HCT116 (cell line): Measurements from ENCODE around the gene ELN. TPM values are rescaled to one million over a fixed set of nuclear protein-coding genes. Genes with fewer than 3 reads are reported as not detected.

Source experiments
- ATAC-seq: fragments of 200-7000 bp; cut with Tn5 transposase; 2 replicates; pipeline ENCODE4 v1.9.1; 2020; ENCODE audit warnings: mild to moderate bottlenecking, moderate library complexity
- BruUV-seq: library from RNA; stranded (reverse); fragments of 400-500 nt; replicated peaks from 2 replicates; lab custom pipeline; 2021; lab: Mats Ljungman, UMichigan
- CTCF ChIA-PET: fragments of 300-600 bp; sonication (Branson Sonifier 250); formaldehyde crosslinking; loops from one replicate; lab custom pipeline; 2021; ENCODE audit warnings: antibody characterized with exemption; lab: Charles Lee
- POLR2A ChIA-PET: fragments of 300-600, 350-600 bp; sonication (Branson Sonifier 250); formaldehyde crosslinking; loops from one replicate; lab custom pipeline; 2021; ENCODE audit warnings: antibody characterized with exemption; lab: Charles Lee
- RAD21 ChIA-PET, 2 experiments: fragments of 300-600 bp; sonication (Branson Sonifier 250); formaldehyde crosslinking; loops; one replicate each; lab custom pipeline; 2023; ENCODE audit warnings: low total read pairs in 2 of 2; ENCODE audit not compliant: uncharacterized antibody in 2 of 2, unreplicated experiment in 2 of 2, low non-redundant PET in 1 of 2; lab: Charles Lee
- DNase-seq: peaks from one replicate; pipeline ENCODE4 v3.0.0-alpha.2; 2010; ENCODE audit warnings: low read depth, low spot score
- H2AFZ ChIP-seq: fragments of 200-600 bp; shearing (Covaris generic), sonication (generic); 2 replicates; pipeline ENCODE4 v1.6.1; 2017; ENCODE audit warnings: low read depth, mixed run types, mixed read lengths, antibody characterized with exemption, low read length; ENCODE audit not compliant: poor library complexity, severe bottlenecking
- H3K27ac ChIP-seq: 2 replicates; pipeline ENCODE4 v1.5.1; 2012; ENCODE audit warnings: low read depth, low read length
- H3K27me3 ChIP-seq: fragments of 200-600 bp; sonication (generic); 2 replicates; pipeline ENCODE4 v1.6.1; 2016; ENCODE audit warnings: mixed run types, low read length, mixed read lengths; ENCODE audit not compliant: insufficient read depth
- H3K36me3 ChIP-seq, 2 experiments: fragments of 200-500 bp in 1 of 2; fragments of 200-600 bp in 1 of 2; sonication (Bioruptor generic) in 1 of 2; sonication (generic) in 1 of 2; 2 replicates each; pipeline versions ENCODE4 v1.5.1 to v1.6.1; 2014 to 2016; ENCODE audit warnings: low read length in 2 of 2, inconsistent platforms in 1 of 2, mixed read lengths in 1 of 2, mixed run types in 1 of 2; ENCODE audit not compliant: insufficient read depth in 2 of 2, control insufficient read depth in 1 of 2
- H3K4me1 ChIP-seq, 2 experiments: fragments of 200-600 bp in 1 of 2; sonication (generic) in 1 of 2; 2 replicates each; pipeline versions ENCODE4 v1.5.1 to v1.6.1; 2012 to 2017; ENCODE audit warnings: low read length in 2 of 2, inconsistent platforms in 1 of 2, mild to moderate bottlenecking in 1 of 2, mixed read lengths in 1 of 2, mixed run types in 1 of 2, moderate library complexity in 1 of 2; ENCODE audit not compliant: insufficient read depth in 2 of 2, control insufficient read depth in 1 of 2
- H3K4me2 ChIP-seq: fragments of 200-600 bp; sonication (generic); 2 replicates; pipeline ENCODE4 v1.6.1; 2017; ENCODE audit warnings: mixed run types, low read length, mixed read lengths
- H3K4me3 ChIP-seq, 2 experiments: fragments of 200-600 bp in 1 of 2; sonication (generic) in 1 of 2; replicated peaks in 1 of 2; 2 replicates each; pipeline ENCODE4 v1.5.1; 2011 to 2016; ENCODE audit warnings: low read length in 2 of 2, control low read depth in 1 of 2, low read depth in 1 of 2, mild to moderate bottlenecking in 1 of 2, mixed read lengths in 1 of 2, mixed run types in 1 of 2
- H3K79me2 ChIP-seq: fragments of 200-600 bp; sonication (generic); 2 replicates; pipeline ENCODE4 v1.6.1; 2017; ENCODE audit warnings: mild to moderate bottlenecking, mixed run types, low read length, moderate library complexity, mixed read lengths; ENCODE audit not compliant: insufficient read depth
- H3K9ac ChIP-seq: fragments of 200-600 bp; sonication (generic); 2 replicates; pipeline ENCODE4 v1.6.1; 2016; ENCODE audit warnings: low read length, mixed read lengths
- H3K9me2 ChIP-seq: fragments of 200-600 bp; sonication (generic), shearing (Covaris generic); 2 replicates; pipeline ENCODE4 v1.6.1; 2017; ENCODE audit warnings: mixed run types, mild to moderate bottlenecking, moderate library complexity; ENCODE audit not compliant: insufficient read depth
- H3K9me3 ChIP-seq, 2 experiments: fragments of 200-500 bp in 1 of 2; fragments of 200-600 bp in 1 of 2; sonication (Bioruptor generic) in 1 of 2; sonication (generic) in 1 of 2; 2 replicates each; pipeline ENCODE4 v1.6.1; 2014 to 2017; ENCODE audit warnings: low read length in 2 of 2, mixed read lengths in 2 of 2, inconsistent platforms in 1 of 2, low read depth in 1 of 2, mild to moderate bottlenecking in 1 of 2, mixed run types in 1 of 2, moderate library complexity in 1 of 2; ENCODE audit not compliant: control insufficient read depth in 1 of 2, insufficient read depth in 1 of 2
- H4K20me1 ChIP-seq: fragments of 200-600 bp; sonication (generic), shearing (Covaris generic); 2 replicates; pipeline ENCODE4 v1.6.1; 2017; ENCODE audit warnings: mixed run types, mild to moderate bottlenecking, moderate library complexity; ENCODE audit not compliant: insufficient read depth
- CBX3 ChIP-seq: IDR thresholded peaks from 2 replicates; pipeline ENCODE4 v1.6.1; 2012; ENCODE audit warnings: low read depth
- EGR1 ChIP-seq: IDR thresholded peaks from 2 replicates; pipeline ENCODE4 v1.6.1; 2012; ENCODE audit warnings: low read depth
- ELF1 ChIP-seq: IDR thresholded peaks from 2 replicates; pipeline ENCODE4 v1.6.1; 2012; ENCODE audit warnings: low read depth, borderline replicate concordance
- EZH2phosphoT487 ChIP-seq: fragments of 200-600 bp; IDR thresholded peaks from 2 replicates; pipeline ENCODE4 v1.6.1; 2018; ENCODE audit warnings: antibody characterized with exemption, borderline replicate concordance
- FOSL1 ChIP-seq: IDR thresholded peaks from 2 replicates; pipeline ENCODE4 v1.6.1; 2012; ENCODE audit warnings: low read depth
- POLR2AphosphoS5 ChIP-seq: IDR thresholded peaks from 2 replicates; pipeline ENCODE4 v1.6.1; 2011; ENCODE audit warnings: mild to moderate bottlenecking, low read depth, low read length, moderate library complexity
- SIN3A ChIP-seq: IDR thresholded peaks from 2 replicates; pipeline ENCODE4 v1.6.1; 2012; ENCODE audit warnings: low read depth
- SRF ChIP-seq: IDR thresholded peaks from 2 replicates; pipeline ENCODE4 v1.6.1; 2012; ENCODE audit warnings: low read depth
- TCF7L2 ChIP-seq: IDR thresholded peaks from 2 replicates; pipeline ENCODE4 v1.7.0; 2011; ENCODE audit warnings: borderline replicate concordance, inconsistent platforms; ENCODE audit not compliant: insufficient read depth, insufficient read length; ENCODE audit errors: extremely low read depth
- ZFX ChIP-seq: fragments of 450-650 bp; IDR thresholded peaks from 2 replicates; pipeline ENCODE4 v1.6.1; 2017
- ZNF274 ChIP-seq: fragments of 200-500 bp; sonication (Bioruptor generic); IDR thresholded peaks from 2 replicates; pipeline ENCODE4 v1.6.1; 2014; ENCODE audit warnings: mild to moderate bottlenecking, low read depth, low read length, inconsistent platforms
- intact Hi-C: fragments of 100-400 bp; cut with micrococcal nuclease; formaldehyde crosslinking; loops from 2 replicates; pipeline ENCODE4 v1.10.0; 2022
- total RNA-seq: library from RNA; stranded (reverse); gene quantifications from one replicate; pipeline ENCODE4 v1.2.1, GENCODE V29; 2021; ENCODE audit not compliant: unreplicated experiment
- TF ChIP-seq, protein P1 (sequence below), 3 experiments: fragments of 200-600 bp in 1 of 3; sonication (generic) in 1 of 3; IDR thresholded peaks in 2 of 3; conservative IDR thresholded peaks in 1 of 3; 2 replicates each; pipeline ENCODE4 v1.5.1; 2012 to 2017; ENCODE audit warnings: low read depth in 2 of 3, low read length in 2 of 3, antibody characterized with exemption in 1 of 3, borderline replicate concordance in 1 of 3, control low read depth in 1 of 3, mild to moderate bottlenecking in 1 of 3, mixed read lengths in 1 of 3, mixed run types in 1 of 3, moderate library complexity in 1 of 3; ENCODE audit not compliant: insufficient read depth in 1 of 3
- TF ChIP-seq, protein P2 (sequence below): IDR thresholded peaks from 2 replicates; pipeline ENCODE4 v1.6.1; 2012
- TF ChIP-seq, protein P3 (sequence below): IDR thresholded peaks from 2 replicates; pipeline ENCODE4 v1.6.1; 2012
- TF ChIP-seq, protein P4 (sequence below): IDR thresholded peaks from 2 replicates; pipeline ENCODE4 v1.6.1; 2012; ENCODE audit warnings: low read depth

The ELN gene
- total RNA-seq, 1 experiment from 2014 or later = 0.17 TPM

DNA sequence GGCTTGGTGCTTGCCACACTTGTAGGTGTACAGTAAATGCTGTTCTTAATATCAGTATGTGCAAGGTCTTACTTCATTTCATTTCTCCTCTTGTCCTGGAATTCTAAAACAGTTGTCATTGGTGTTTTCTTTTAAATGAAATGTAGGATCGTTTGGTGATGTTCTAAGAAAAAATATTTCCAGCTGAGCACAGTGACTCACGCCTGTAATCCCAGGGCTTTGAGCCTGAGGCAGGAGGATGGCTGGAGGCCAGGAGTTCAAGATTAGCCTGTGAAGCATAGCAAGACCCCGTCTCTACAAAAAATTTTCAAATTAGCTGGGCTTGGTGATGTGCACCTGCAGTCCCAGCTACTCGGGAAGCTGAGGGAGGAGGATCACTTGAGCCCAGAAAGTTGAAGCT, 32.6 kb upstream of the ELN start (continued):
- TF ChIP-seq, protein P1, sequence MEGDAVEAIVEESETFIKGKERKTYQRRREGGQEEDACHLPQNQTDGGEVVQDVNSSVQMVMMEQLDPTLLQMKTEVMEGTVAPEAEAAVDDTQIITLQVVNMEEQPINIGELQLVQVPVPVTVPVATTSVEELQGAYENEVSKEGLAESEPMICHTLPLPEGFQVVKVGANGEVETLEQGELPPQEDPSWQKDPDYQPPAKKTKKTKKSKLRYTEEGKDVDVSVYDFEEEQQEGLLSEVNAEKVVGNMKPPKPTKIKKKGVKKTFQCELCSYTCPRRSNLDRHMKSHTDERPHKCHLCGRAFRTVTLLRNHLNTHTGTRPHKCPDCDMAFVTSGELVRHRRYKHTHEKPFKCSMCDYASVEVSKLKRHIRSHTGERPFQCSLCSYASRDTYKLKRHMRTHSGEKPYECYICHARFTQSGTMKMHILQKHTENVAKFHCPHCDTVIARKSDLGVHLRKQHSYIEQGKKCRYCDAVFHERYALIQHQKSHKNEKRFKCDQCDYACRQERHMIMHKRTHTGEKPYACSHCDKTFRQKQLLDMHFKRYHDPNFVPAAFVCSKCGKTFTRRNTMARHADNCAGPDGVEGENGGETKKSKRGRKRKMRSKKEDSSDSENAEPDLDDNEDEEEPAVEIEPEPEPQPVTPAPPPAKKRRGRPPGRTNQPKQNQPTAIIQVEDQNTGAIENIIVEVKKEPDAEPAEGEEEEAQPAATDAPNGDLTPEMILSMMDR (IDR thresholded peaks at IDR 0.05 in 2 of 3, conservative IDR thresholded peaks at IDR 0.05 in 1 of 3; ENCODE audit: borderline replicate concordance in 1 of 3, insufficient read depth in 1 of 3, low read depth in 2 of 3, low read length in 2 of 3) = no peak
- no peak for TF ChIP-seq TCF7L2
- TF ChIP-seq EGR1 = no peak
- no peak for TF ChIP-seq FOSL1
- TF ChIP-seq SIN3A = no peak
- no peak for TF ChIP-seq ZNF274
- TF ChIP-seq, protein P2, sequence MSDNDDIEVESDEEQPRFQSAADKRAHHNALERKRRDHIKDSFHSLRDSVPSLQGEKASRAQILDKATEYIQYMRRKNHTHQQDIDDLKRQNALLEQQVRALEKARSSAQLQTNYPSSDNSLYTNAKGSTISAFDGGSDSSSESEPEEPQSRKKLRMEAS = no peak

DNA sequence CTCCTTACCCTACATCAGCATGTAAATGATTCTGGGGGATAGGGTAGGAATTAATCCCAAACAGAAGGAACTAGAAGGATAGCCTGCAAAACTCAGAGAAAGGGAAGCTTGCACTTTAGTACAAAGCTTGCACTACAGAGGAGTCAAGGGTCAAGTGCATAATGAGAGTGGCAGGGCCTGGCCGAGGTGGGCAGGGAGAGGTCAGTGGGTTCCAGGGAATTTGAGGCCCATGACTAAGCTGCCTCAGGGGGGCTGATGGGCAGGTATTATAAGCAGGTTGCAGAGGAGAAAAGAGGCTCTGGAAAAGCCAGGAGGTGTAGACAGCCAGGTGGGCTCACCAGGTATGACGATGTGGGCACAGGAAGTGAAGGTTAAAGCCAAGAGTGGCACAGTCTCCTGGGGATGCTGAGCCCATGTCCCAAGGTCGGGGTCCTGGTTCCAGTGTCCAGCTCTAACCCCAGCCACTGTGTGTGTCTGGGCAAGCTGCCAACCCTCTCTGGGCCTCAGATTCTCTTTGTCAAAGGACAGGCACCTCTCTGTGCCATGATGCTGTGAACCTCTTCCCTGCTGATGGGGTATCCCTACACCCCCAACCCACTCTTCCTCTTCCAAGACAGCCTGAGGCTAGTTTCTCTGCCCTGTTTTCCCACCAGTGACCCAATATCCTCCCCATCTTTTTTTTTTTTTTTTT, 32.0 kb upstream of the ELN start:
- RAD21 ChIA-PET = no interaction called here
- Histone ChIP-seq H3K79me2 (no peaks in the 10 kb centered on the region), H3K4me3 (no peak overlapping the region), H2AFZ (no peak overlapping the region), H3K9ac (no peak overlapping the region), H3K36me3 (no peaks in the 10 kb centered on the region), H3K9me3 (peaks cover 0 to 7% of the 10 kb centered on the region in 2 experiments; a peak in 1 of 4 replicates), H3K4me1 (peaks cover 0 to 5% of the 10 kb centered on the region in 2 experiments; a peak in 2 of 4 replicates), H3K4me2 (no peak overlapping the region), H3K27me3 (no peaks in the 10 kb centered on the region), H3K27ac (no peak overlapping the region), H4K20me1 (no peaks in the 10 kb centered on the region), H3K9me2 (no peaks in the 10 kb centered on the region)
- no peak for ATAC-seq
- no TSS peak for BruUV-seq
- POLR2A ChIA-PET = interaction anchor here (0.6 kb wide), 1 partner anchor 61 kb away, joined by 3 read pairs; no protein-coding TSS in a partner anchor
- intact Hi-C loops = no loop called here
- no peak for DNase-seq
- CTCF ChIA-PET = interaction anchor here (0.9 kb wide), 2 partner anchors 17 to 31 kb away, joined by 3 read pairs; no protein-coding TSS in a partner anchor
- TF ChIP-seq, protein P3, sequence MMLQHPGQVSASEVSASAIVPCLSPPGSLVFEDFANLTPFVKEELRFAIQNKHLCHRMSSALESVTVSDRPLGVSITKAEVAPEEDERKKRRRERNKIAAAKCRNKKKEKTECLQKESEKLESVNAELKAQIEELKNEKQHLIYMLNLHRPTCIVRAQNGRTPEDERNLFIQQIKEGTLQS = no peak
- no peak for TF ChIP-seq SIN3A
- TF ChIP-seq ELF1 = no peak
- TF ChIP-seq EGR1 = no peak
- TF ChIP-seq SRF = no peak
- TF ChIP-seq CBX3 = no peak
- no peak for TF ChIP-seq ZFX
- TF ChIP-seq EZH2phosphoT487 = no peak
- TF ChIP-seq, protein P4, sequence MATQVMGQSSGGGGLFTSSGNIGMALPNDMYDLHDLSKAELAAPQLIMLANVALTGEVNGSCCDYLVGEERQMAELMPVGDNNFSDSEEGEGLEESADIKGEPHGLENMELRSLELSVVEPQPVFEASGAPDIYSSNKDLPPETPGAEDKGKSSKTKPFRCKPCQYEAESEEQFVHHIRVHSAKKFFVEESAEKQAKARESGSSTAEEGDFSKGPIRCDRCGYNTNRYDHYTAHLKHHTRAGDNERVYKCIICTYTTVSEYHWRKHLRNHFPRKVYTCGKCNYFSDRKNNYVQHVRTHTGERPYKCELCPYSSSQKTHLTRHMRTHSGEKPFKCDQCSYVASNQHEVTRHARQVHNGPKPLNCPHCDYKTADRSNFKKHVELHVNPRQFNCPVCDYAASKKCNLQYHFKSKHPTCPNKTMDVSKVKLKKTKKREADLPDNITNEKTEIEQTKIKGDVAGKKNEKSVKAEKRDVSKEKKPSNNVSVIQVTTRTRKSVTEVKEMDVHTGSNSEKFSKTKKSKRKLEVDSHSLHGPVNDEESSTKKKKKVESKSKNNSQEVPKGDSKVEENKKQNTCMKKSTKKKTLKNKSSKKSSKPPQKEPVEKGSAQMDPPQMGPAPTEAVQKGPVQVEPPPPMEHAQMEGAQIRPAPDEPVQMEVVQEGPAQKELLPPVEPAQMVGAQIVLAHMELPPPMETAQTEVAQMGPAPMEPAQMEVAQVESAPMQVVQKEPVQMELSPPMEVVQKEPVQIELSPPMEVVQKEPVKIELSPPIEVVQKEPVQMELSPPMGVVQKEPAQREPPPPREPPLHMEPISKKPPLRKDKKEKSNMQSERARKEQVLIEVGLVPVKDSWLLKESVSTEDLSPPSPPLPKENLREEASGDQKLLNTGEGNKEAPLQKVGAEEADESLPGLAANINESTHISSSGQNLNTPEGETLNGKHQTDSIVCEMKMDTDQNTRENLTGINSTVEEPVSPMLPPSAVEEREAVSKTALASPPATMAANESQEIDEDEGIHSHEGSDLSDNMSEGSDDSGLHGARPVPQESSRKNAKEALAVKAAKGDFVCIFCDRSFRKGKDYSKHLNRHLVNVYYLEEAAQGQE = no peak
- TF ChIP-seq, protein P1 (IDR thresholded peaks at IDR 0.05 in 2 of 3, conservative IDR thresholded peaks at IDR 0.05 in 1 of 3; ENCODE audit: borderline replicate concordance in 1 of 3, insufficient read depth in 1 of 3, low read depth in 2 of 3, low read length in 2 of 3) = no peak
- TF ChIP-seq POLR2AphosphoS5 = no peak
